Measurements from ENCODE around the gene WIF1.

DNA sequence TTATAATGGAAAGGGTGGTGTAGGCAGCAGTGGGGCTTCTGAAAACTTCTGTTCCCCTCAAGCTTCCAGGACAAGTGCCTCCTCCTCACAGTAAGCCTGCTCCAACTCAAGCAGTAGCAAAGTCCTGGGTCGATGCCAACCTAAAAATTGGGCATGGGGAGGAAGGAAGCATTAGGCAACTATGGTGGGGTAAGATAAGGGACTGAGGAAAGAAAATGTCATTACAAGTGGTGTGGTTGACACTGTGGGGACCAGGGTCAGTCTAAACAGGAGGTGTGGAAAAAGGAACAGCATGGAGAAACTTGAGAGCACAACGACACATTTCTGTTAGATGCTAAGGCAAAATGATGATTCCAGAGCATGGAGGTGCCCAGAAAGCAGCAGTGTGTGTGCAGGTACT is 34.9 kb downstream of the WIF1 start:
- no peak for TF ChIP-seq CTCF (IDR thresholded peaks at IDR 0.05)
- no peak for TF ChIP-seq POLR2A (IDR thresholded peaks at IDR 0.05)

Measured in esophagus squamous epithelium (tissue), 4 donors.